Subcutaneous abdominal adipose tissue (tissue), 5 donors: ENCODE measurements around the gene EYS.
"Not testable (repeated sequence)": the region's sequence is repeated elsewhere in the genome, so short reads cannot be mapped to it uniquely, and the experiment has no call there.

Source experiments
- H3K27ac ChIP-seq: one replicate; pipeline ENCODE4 v1.7.0; 2013; ENCODE audit warnings: low read depth, mild to moderate bottlenecking, inconsistent platforms, low read length, moderate library complexity
- H3K27me3 ChIP-seq, 5 donors: one replicate each; pipeline ENCODE4 v1.7.0; 2013; ENCODE audit warnings: low read length in 5 of 5, inconsistent platforms in 1 of 5; ENCODE audit not compliant: control insufficient read depth in 5 of 5, insufficient read depth in 4 of 5
- H3K36me3 ChIP-seq, 5 donors: one replicate each; pipeline ENCODE4 v1.7.0; 2013; ENCODE audit warnings: low read length in 5 of 5; ENCODE audit not compliant: control insufficient read depth in 5 of 5, insufficient read depth in 5 of 5
- H3K4me1 ChIP-seq, 5 donors: one replicate each; pipeline ENCODE4 v1.7.0; 2013; ENCODE audit warnings: low read length in 5 of 5, mild to moderate bottlenecking in 3 of 5, moderate library complexity in 1 of 5; ENCODE audit not compliant: control insufficient read depth in 5 of 5, insufficient read depth in 5 of 5
- H3K4me3 ChIP-seq, 5 donors: one replicate each; pipeline ENCODE4 v1.7.0; 2013; ENCODE audit warnings: low read length in 5 of 5, low read depth in 1 of 5
- H3K9ac ChIP-seq, 5 donors: one replicate each; pipeline ENCODE4 v1.7.0; 2013; ENCODE audit warnings: low read length in 5 of 5, mild to moderate bottlenecking in 4 of 5, moderate library complexity in 3 of 5
- H3K9me3 ChIP-seq, 5 donors: one replicate each; pipeline ENCODE4 v1.7.0; 2013; ENCODE audit warnings: low read length in 5 of 5; ENCODE audit not compliant: control insufficient read depth in 5 of 5
- donor health status: healthy.
- donor health status: healthy.
- donor health status: healthy.
- donor health status: healthy.
- donor health status: healthy.

The EYS gene

DNA sequence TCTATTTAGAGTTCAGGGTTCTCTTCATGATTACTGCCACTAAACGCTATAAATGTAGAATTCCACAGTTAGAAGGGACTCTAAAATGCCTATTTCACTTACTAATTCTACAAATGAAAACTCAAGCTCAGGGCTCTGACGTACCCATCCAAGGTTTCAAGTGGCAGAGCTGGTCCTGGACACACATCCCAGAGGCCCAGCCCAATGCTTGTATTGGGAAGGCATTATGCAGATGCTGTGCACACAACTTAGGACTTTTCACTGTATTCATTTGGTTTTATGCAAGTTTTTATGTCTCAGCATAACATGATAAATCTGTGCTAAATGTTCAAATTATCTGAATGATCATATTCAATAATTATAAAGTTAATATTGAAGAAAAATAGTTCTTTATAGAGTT lies 1761.0 kb downstream of the EYS start:
- Histone ChIP-seq H3K4me3 (no peak overlapping the region), H3K9ac (no peak overlapping the region), H3K9me3 (no peaks in the 10 kb centered on the region), H3K4me1 (peaks cover 0 to 4% (median 0%) of the 10 kb centered on the region in 5 donors), H3K27me3 (no peaks in the 10 kb centered on the region), H3K36me3 (no peaks in the 10 kb centered on the region), H3K27ac (no peak overlapping the region)

DNA sequence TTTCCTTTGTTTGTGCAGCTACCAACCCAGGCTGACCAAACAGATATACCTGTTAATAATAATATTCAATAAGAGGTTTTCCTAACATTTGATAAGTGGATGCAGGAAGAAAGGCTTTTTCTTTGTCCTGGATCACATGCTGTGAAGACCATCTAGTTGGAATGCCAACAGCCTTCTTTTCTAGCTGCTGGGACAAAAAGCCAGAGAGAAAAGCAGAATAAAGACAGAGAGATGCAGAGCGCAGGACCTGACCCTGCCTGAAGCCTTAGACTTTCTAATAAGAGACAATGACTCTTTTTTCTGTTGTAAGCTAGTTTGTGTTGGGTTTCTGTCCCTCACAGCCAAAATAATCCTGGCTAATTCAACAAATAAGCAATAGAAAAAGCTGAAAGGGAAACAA lies 1763.2 kb downstream of the EYS start:
- Histone ChIP-seq H3K4me1 (peaks cover 0 to 4% (median 0%) of the 10 kb centered on the region in 5 donors), H3K4me3 (no peak overlapping the region), H3K27me3 (no peaks in the 10 kb centered on the region), H3K9me3 (no peaks in the 10 kb centered on the region), H3K36me3 (no peaks in the 10 kb centered on the region), H3K9ac (no peak overlapping the region), H3K27ac (no peak overlapping the region)

- no peaks in the 10 kb centered on the region for H3K9me3 ChIP-seq
- H3K4me3 ChIP-seq, result no peak overlapping the region
- H3K9ac ChIP-seq, result no peak overlapping the region
- no peaks in the 10 kb centered on the region for H3K27me3 ChIP-seq
- H3K4me1 ChIP-seq, result peaks cover 0 to 4% (median 0%) of the 10 kb centered on the region in 5 donors
- H3K27ac ChIP-seq, result no peak overlapping the region
- no peaks in the 10 kb centered on the region for H3K36me3 ChIP-seq
Measured at GRCh38 chr6:63941747-63942470, 1765.1 kb downstream of the EYS start.

DNA sequence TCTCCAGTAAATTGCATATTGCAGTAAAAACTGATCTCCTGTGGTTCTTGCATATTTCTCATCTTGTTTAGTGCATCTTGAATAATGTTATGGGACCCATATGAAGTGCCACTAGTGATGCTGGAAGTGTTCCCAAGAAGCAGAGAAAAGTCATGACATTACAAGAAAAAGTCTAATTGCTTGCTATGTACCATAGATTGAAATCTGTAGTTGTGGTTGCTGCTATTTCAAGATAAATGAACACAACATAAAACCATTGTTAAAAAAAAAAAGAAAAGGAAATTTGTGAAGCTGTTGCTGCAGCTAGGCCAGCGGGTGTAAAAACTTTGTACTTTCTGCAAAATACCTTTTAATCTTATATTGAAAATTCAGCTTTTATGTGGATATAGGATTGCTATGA lies 1767.0 kb downstream of the EYS start:
- Histone ChIP-seq H3K4me3 (no peak overlapping the region), H3K27ac (no peak overlapping the region), H3K36me3 (no peaks in the 10 kb centered on the region), H3K4me1 (peaks cover 0 to 4% (median 0%) of the 10 kb centered on the region in 5 donors), H3K27me3 (no peaks in the 10 kb centered on the region), H3K9me3 (no peaks in the 10 kb centered on the region), H3K9ac (no peak overlapping the region)

- Histone ChIP-seq H3K36me3 (no peaks in the 10 kb centered on the region), H3K27ac (no peak overlapping the region), H3K27me3 (peaks cover 0 to 2% (median 0%) of the 10 kb centered on the region in 5 donors), H3K9me3 (no peaks in the 10 kb centered on the region), H3K4me3 (no peak overlapping the region), H3K4me1 (peaks cover 0 to under 1% (median 0%) of the 10 kb centered on the region in 5 donors), H3K9ac (no peak overlapping the region)
Measured at GRCh38 chr6:63936399-63936798, 1770.6 kb downstream of the EYS start.

- no peak overlapping the region for H3K4me3 ChIP-seq
- H3K4me1 ChIP-seq, result no peaks in the 10 kb centered on the region
- H3K27ac ChIP-seq, result no peak overlapping the region
- peaks cover 0 to 2% (median 0%) of the 10 kb centered on the region in 5 donors for H3K27me3 ChIP-seq
- H3K9me3 ChIP-seq, result no peaks in the 10 kb centered on the region
- H3K9ac ChIP-seq, result no peak overlapping the region
- H3K36me3 ChIP-seq, result no peaks in the 10 kb centered on the region
Measured at GRCh38 chr6:63935732-63936131, 1771.3 kb downstream of the EYS start.

DNA sequence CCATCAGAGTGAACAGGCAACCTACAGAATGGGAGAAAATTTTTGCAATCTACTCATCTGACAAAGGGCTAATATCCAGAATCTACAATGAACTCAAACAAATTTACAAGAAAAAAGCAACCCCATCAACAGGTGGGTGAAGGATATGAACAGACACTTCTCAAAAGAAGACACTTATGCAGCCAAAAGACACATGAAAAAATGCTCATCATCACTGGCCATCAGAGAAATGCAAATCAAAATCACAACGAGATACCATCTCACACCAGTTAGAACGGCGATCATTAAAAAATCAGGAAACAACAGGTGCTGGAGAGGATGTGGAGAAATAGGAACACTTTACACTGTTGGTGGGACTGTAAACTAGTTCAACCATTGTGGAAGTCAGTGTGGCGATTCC lies 1773.1 kb downstream of the EYS start:
- not testable (repeated sequence) for H3K4me3 ChIP-seq, H3K4me1 ChIP-seq, H3K27me3 ChIP-seq, H3K9ac ChIP-seq, H3K27ac ChIP-seq, H3K36me3 ChIP-seq, H3K9me3 ChIP-seq

- Histone ChIP-seq H3K36me3 (no peaks in the 10 kb centered on the region), H3K27me3 (peaks cover 0 to 2% (median 0%) of the 10 kb centered on the region in 5 donors)
Measured at GRCh38 chr6:63930848-63931247, 1776.2 kb downstream of the EYS start.

GRCh38 chr6:63929111-63929510 lies 1777.9 kb downstream of the EYS start:
- no peaks in the 10 kb centered on the region for H3K4me1 ChIP-seq
- no peaks in the 10 kb centered on the region for H3K36me3 ChIP-seq
- H3K27me3 ChIP-seq, result peaks cover 0 to 2% (median 0%) of the 10 kb centered on the region in 5 donors
- H3K4me3 ChIP-seq, result no peak overlapping the region
- H3K9me3 ChIP-seq, result no peaks in the 10 kb centered on the region
- H3K27ac ChIP-seq, result no peak overlapping the region
- no peak overlapping the region for H3K9ac ChIP-seq

More at GRCh38 chr6:63930848-63931247, 1776.2 kb downstream of the EYS start:
- no peak overlapping the region for H3K27ac ChIP-seq
- no peaks in the 10 kb centered on the region for H3K9me3 ChIP-seq
- H3K4me3 ChIP-seq, result no peak overlapping the region
- H3K9ac ChIP-seq, result no peak overlapping the region
- H3K4me1 ChIP-seq, result no peaks in the 10 kb centered on the region

- Histone ChIP-seq H3K4me3 (no peak overlapping the region), H3K36me3 (no peaks in the 10 kb centered on the region), H3K9ac (no peak overlapping the region), H3K27ac (no peak overlapping the region), H3K27me3 (peaks cover 0 to 2% (median 0%) of the 10 kb centered on the region in 5 donors), H3K9me3 (no peaks in the 10 kb centered on the region), H3K4me1 (no peaks in the 10 kb centered on the region)
Measured at GRCh38 chr6:63928613-63929012, 1778.4 kb downstream of the EYS start.
